NCI-H146 treated with DMSO at 0.1 percent for 48 hours (cell line): ENCODE data around the gene IL3RA.
"Not testable (repeated sequence)": the region's sequence is repeated elsewhere in the genome, so short reads cannot be mapped to it uniquely, and the experiment has no call there.

Source experiments
- DNase-seq: peaks from one replicate; lab custom pipeline; 2025; ENCODE audit not compliant: unreplicated experiment; lab: John Stamatoyannopoulos, UW

Gene IL3RA

GRCh38 chrX:1398431-1399340, 62.1 kb downstream of the IL3RA start:
- no peak for DNase-seq

- no peak for DNase-seq
These were observed 63.5 kb downstream of the IL3RA start for GRCh38 chrX:1400049-1400448.

- no peak for DNase-seq
These were observed 64.3 kb downstream of the IL3RA start for GRCh38 chrX:1400742-1401471.

- DNase-seq = no peak
These were observed 65.2 kb downstream of the IL3RA start for GRCh38 chrX:1401611-1402430.

GRCh38 chrX:1403228-1403627, 66.6 kb downstream of the IL3RA start:
- DNase-seq = no peak

GRCh38 chrX:1403867-1404266, 67.3 kb downstream of the IL3RA start:
- not testable (repeated sequence) for DNase-seq

- DNase-seq = not testable (repeated sequence)
These were observed 69.2 kb downstream of the IL3RA start for GRCh38 chrX:1405769-1406168.

GRCh38 chrX:1407035-1407434, 70.5 kb downstream of the IL3RA start:
- DNase-seq = no peak

GRCh38 chrX:1411326-1411725, 74.7 kb downstream of the IL3RA start:
- no peak for DNase-seq

GRCh38 chrX:1412551-1413161, 76.1 kb downstream of the IL3RA start:
- DNase-seq = no peak

GRCh38 chrX:1416327-1416784, 79.8 kb downstream of the IL3RA start:
- DNase-seq = no peak

GRCh38 chrX:1416965-1417760, 80.6 kb downstream of the IL3RA start:
- no peak for DNase-seq

GRCh38 chrX:1417921-1418771, 81.6 kb downstream of the IL3RA start:
- DNase-seq = no peak

- no peak for DNase-seq
These were observed 82.4 kb downstream of the IL3RA start for GRCh38 chrX:1418901-1419544.

- DNase-seq = no peak
These were observed 83.2 kb downstream of the IL3RA start for GRCh38 chrX:1419545-1420355.

GRCh38 chrX:1420371-1420770, 83.8 kb downstream of the IL3RA start:
- DNase-seq = no peak

- no peak for DNase-seq
These were observed 85.0 kb downstream of the IL3RA start for GRCh38 chrX:1421433-1422134.
